Measurements from ENCODE around the gene IL22RA1.

Gene IL22RA1

DNA sequence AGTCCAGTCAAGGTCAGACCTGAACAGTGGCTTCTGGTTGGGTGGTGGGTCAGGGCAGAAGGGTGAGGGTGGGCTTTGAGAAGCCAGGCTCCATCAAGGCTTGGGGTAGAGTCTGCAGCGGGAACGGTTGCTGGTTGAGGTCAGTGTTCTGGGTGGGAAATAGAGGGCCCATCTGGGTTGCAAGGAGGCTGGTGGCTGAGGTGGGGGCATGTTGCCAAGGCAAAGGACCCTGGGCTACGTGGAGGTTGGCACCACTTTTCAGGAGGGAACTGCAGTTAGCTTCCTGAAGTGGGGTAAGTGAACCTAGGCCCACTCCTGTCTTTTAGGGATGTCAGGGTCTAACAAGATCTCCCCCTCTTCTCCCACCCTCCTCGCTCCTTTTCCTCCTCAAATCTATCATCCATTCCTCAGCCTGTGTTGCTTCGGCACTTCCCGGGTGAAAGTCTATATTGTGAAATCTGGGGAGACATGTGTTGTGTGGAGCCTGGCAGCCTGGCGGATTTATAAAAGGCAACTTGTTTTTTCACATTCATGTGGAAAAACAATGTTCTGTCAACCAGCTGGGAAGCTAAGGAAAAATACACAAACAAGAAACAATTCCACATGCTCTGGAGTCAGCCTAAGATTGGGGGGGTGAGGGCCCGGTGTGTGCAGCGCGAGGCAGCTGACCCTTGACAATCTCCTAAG is 1.5 kb downstream of the IL22RA1 start:
- intact Hi-C loops (cut with DNase I; ENCODE audit: low total_unique reads): no loop called here
- no peaks in the 10 kb centered on the region for H3K9me3 ChIP-seq
- H3K36me3 ChIP-seq: no peaks in the 10 kb centered on the region
- no peak overlapping the region for H3K4me3 ChIP-seq
- TF ChIP-seq CTCF (IDR thresholded peaks at IDR 0.05): no peak
- H3K27me3 ChIP-seq: peaks cover 0 to 10% of the 10 kb centered on the region in 2 donors
- no peak overlapping the region for H3K27ac ChIP-seq
- H3K4me1 ChIP-seq: peaks cover 0 to 12% (median 0%) of the 10 kb centered on the region in 4 donors
- no peak for DNase-seq

- Histone ChIP-seq H3K27ac (no peak overlapping the region), H3K9me3 (no peaks in the 10 kb centered on the region), H3K4me3 (no peak overlapping the region), H3K27me3 (peaks cover 0 to 7% of the 10 kb centered on the region in 2 donors), H3K4me1 (peaks cover 0 to 12% (median 0%) of the 10 kb centered on the region in 4 donors), H3K36me3 (no peaks in the 10 kb centered on the region)
- TF ChIP-seq CTCF (IDR thresholded peaks at IDR 0.05): no peak
- no peak for DNase-seq
- intact Hi-C loops (cut with DNase I; ENCODE audit: low total_unique reads): no loop called here
Measured at GRCh38 chr1:24140741-24141181, 2.2 kb downstream of the IL22RA1 start.

DNA sequence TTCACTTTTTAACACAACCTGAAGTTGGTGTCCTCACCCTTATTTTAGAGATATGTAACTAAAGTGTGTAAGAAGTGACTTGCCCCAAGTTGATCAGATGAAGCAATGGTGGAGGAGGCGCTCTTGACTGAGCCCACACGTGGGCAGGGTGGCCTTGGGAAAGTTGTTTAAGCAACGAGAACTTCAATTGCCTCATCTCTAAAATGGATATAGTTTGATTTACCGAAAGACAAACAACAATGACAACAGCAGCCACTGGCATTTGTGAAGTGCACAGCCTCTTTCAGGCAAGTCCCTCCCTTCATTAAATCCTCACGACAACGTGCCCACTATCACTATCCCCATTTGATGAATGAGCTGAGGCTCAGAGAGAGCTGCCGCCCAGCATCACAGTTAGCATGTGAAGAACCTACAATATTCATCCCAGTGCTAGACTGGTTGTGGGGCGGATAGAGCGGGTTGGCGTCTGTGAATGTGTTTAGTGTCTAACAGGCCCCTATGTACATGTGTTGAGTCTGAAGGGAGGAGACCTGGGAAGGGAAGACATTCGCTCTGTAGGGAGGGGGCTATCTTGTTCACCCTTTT is 3.0 kb downstream of the IL22RA1 start:
- Histone ChIP-seq H3K4me3 (no peak overlapping the region), H3K36me3 (no peaks in the 10 kb centered on the region), H3K4me1 (peaks cover 0 to 12% (median 0%) of the 10 kb centered on the region in 4 donors), H3K27ac (no peak overlapping the region), H3K27me3 (peaks cover 0 to 7% of the 10 kb centered on the region in 2 donors), H3K9me3 (no peaks in the 10 kb centered on the region)
- no peak for TF ChIP-seq CTCF (IDR thresholded peaks at IDR 0.05)
- DNase-seq: no peak
- intact Hi-C loops (cut with DNase I; ENCODE audit: low total_unique reads): no loop called here

DNA sequence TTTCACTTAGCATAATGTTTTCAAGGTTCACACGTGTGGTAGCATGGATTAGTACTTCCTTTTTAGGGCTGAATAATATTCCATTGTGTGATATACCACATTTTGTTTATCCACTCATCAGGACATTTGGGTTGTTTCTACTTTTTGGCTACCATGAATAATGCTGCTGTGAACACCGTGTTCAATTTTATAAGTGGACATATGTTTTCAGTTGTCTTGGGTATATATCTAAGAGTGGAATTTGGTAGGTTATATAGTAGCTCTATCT is 3.8 kb downstream of the IL22RA1 start:
- no peak for TF ChIP-seq CTCF (IDR thresholded peaks at IDR 0.05)
- H3K27ac ChIP-seq: no peak overlapping the region
- H3K4me1 ChIP-seq: peaks cover 0 to 12% (median 0%) of the 10 kb centered on the region in 4 donors
- no peaks in the 10 kb centered on the region for H3K9me3 ChIP-seq
- H3K4me3 ChIP-seq: no peak overlapping the region
- peaks cover 0 to 7% of the 10 kb centered on the region in 2 donors for H3K27me3 ChIP-seq
- intact Hi-C loops (cut with DNase I; ENCODE audit: low total_unique reads): no loop called here
- no peaks in the 10 kb centered on the region for H3K36me3 ChIP-seq
- DNase-seq: no peak

DNA sequence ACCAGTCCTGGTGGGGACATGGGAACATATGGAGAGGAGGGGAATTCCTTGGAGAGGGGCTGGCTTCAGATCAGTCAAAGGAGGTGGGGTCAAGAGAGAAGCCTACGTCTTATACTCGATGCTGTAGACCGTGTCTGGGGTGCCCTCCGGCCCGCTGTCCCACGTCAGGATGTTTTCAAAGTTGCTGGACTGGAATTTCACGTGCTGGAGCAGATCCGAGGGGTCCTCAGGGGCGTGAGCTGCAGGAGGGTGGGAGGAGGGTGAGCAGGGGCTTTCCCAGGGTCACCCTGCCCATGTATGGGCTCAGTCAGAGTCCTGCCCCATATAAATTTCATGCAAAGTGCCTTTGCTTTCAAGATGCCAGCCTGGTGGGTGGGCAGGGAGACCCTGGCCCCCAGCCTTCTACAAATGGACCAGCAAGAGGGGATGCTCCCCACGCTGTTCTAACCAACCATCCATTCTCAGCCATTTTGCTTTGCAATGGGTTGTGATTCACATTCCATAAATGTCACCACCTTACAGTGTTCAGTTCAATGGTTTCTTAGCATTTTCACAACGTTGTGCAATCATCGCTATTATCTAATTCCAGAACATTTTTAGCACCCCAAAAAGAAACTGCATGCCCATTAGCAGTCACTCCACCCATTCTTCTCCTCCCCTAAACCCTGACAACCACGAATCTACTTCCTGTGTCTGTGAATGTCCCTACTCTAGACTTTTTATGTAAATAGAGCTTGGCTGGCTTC is 4.3 kb downstream of the IL22RA1 start:
- Histone ChIP-seq H3K36me3 (no peaks in the 10 kb centered on the region), H3K9me3 (no peaks in the 10 kb centered on the region), H3K4me1 (peaks cover 0 to 12% (median 0%) of the 10 kb centered on the region in 4 donors), H3K4me3 (no peak overlapping the region), H3K27ac (no peak overlapping the region), H3K27me3 (peaks cover 0 to 7% of the 10 kb centered on the region in 2 donors)
- intact Hi-C loops (cut with DNase I; ENCODE audit: low total_unique reads): no loop called here
- TF ChIP-seq CTCF (IDR thresholded peaks at IDR 0.05): no peak
- no peak for DNase-seq

Measured in tibial artery (tissue), 4 donors.